HG03095 (cell line): Measurements from ENCODE around the gene MRPL21.
"Not testable (repeated sequence)": the region's sequence is repeated elsewhere in the genome, so short reads cannot be mapped to it uniquely, and the experiment has no call there.

Experiments used
- ATAC-seq: cut with Tn5 transposase; IDR thresholded peaks from one replicate; pipeline ENCODE4 v1.9.1; 2021; ENCODE audit warnings: moderate library complexity; ENCODE audit not compliant: unreplicated experiment

The MRPL21 gene

DNA sequence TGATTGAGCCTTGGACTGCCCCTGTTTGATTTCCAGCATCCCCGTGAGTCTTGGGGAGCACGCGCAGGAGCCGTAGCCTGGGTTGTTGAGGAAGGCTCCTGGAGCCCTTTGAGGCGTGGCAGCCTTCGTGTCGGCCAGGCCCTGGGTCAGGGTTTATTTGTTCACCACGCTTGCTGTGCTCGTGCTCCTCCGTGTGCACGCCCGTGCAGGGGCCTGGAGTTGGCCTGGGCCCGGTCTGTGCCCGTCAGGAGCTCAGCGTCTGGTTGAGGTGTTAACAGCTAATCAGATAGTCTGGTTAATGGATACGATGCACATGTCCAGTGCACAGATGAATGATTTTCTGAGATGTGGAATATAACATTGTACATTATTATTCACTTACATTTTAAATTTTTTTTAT, 8.1 kb upstream of the MRPL21 start:
- no peak for ATAC-seq

DNA sequence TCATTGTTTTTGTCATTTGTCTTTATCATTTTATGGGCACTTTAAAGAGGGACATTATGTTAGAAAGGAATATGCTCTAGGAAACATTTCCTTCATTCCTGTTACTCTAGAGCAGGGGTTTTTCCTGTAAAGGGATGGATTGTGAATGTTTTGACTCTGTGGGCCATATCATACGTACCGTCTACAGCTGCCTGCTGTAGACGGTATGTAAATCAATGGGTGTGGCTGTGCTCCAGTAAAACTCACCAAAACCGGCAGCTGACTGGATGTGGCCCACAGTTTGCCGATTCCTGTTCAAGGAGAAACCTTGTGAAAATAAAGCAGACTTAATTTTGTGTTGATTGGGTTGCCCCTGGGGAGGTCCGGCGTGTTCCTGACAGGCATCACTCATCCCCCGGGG, 7.3 kb upstream of the MRPL21 start:
- no peak for ATAC-seq

DNA sequence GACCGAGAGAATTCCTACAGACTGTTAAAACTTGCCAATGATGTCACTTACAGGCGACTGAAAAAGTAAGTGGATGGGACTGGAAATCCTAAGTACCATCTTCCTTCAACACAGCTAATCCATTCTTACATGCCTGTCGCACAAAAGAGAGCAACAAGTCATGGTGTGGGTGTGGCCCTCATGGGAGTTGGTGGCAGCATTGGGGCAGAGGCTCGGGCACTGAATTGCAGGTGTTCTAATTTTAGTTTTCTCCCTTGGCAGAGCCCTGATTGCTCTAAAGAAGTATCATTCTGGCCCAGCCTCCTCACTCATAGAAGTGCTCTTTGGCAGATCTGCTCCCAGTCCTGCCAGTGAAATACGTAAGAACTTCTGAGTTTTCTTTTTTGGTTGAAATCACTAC, 4.6 kb upstream of the MRPL21 start:
- no peak for ATAC-seq

- no peak for ATAC-seq
Observed at GRCh38 chr11:68905421-68906360, 2.1 kb upstream of the MRPL21 start.

- ATAC-seq: no peak
Observed at GRCh38 chr11:68904248-68904847, 716 bp upstream of the MRPL21 start.

GRCh38 chr11:68900835-68901381, 2.7 kb downstream of the MRPL21 start:
- no peak for ATAC-seq

DNA sequence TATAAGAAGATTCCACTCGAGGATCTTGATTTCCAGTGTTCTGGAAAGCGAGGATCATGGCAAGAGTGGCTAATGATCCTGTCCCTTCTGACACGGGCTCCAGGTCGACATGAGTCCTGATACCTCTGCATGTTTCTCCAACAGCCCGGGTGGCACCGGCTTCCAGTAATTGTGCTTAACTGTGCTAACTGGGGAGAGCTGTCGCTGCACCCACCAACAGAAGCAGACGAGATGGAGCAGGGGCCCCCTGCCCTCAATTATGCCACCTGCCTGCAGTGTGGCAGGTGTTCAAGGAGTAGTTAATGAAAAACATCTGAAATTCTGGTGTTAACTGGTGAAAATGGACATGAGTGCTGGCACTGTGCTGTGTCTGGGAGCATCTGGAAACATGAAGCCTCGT, 6.2 kb downstream of the MRPL21 start:
- ATAC-seq: no peak

DNA sequence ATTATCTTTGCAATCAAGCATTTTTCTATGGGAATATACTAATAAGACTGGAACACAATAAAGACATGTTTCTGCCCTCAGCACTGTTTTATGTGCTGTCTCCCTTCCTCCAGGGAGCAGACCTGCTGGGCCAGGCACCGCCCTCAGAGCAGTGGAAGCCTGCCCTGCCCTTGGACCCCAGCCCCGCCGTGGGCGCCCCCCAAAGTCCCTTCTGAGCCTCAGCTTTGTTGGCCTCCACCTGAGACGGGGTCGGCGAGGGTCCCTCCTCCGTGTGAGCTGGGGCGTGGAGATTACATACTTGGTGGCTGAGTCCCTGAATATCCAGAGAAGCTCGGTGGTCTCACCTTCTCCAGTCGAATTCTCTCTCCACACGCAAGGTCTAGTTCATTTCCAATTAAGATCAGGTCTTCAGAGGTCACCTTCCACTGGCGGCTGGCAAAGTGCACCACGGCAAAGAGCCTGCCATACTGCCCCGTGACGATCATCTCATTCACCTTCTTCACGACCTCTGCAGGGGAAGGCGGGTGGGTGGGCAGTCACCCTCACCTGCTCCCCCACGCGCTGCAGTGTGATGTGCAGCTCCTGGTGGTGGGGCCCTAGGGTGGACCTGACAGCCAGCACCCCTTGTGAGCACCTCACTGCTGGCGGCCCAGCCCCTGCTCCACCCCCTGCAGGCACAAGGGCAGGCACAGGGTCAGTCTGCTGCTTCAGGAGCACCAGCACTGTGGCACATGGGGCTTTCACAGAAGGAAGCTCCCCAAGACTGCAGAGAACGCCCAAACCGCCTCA, 7.3 kb downstream of the MRPL21 start:
- no peak for ATAC-seq

- ATAC-seq: no peak
Observed at GRCh38 chr11:68893282-68893681, 10.3 kb downstream of the MRPL21 start.

DNA sequence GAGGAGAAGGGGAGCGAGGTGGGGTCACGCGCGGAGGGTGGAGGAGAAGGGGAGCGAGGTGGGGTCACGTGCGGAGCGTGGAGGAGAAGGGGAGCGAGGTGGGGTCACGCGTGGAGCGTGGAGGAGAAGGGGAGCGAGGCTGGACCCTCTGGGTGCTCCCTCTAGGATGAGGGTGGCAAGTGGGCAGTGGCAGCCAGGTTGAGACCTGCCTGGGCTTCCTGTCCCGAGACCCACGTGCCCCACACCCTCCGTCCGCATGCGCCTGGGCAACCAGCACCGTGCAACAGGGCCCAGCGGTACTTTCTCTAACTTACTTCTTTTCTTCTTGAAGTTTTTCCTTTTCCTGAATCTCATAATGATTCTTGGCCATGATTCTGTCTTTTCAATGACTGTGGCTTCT, 11.1 kb downstream of the MRPL21 start:
- no peak for ATAC-seq

GRCh38 chr11:68891351-68891948, 12.2 kb downstream of the MRPL21 start:
- no peak for ATAC-seq

- no peak for ATAC-seq
Observed at GRCh38 chr11:68890490-68891231, 13.0 kb downstream of the MRPL21 start.

DNA sequence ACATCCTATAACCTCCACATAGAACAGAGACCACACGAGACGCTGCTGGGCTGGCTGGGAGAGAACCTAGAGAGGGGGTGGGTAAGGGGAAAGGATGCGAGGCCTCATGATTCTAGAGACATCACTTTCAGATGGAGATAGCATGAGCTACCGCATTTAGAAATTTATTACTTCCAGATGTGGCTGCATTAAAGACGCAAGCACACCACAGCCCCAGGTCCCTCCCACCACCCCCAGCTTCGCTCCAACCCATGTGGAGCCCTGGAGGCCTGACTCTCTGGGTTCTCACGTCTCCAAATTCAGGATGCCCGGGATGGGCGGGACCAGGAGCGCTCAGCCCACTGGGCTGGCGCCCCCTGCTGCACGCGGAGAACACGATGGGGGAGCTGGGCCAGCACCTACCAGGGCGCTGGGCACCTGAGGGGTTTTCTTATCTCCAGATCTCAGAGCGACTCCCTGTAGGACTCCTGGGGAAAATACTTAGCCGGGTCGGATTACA, 13.6 kb downstream of the MRPL21 start:
- no peak for ATAC-seq

- not testable (repeated sequence) for ATAC-seq
Observed at GRCh38 chr11:68884827-68885226, 18.8 kb downstream of the MRPL21 start.

DNA sequence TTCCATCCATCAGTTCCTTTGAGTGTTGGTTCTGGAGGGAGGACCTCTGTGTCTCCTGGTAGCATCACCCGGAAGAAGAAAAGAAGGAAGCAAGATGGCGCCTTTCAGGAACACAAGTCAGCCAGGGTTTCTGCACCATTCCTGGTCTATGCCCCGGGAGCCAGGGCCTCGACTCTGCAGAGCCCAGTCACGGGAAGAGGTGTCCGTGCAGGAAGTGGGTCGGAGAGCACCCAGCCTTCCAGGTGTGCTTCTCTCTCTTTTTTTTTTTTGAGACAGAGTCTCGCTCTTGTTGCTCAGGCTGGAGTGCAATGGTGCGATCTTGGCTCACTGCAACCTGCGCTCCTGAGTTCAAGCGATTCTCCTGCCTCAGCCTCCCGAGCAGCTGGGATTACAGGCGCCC, 21.2 kb downstream of the MRPL21 start:
- no peak for ATAC-seq

GRCh38 chr11:68881320-68881719, 22.3 kb downstream of the MRPL21 start:
- ATAC-seq: no peak

DNA sequence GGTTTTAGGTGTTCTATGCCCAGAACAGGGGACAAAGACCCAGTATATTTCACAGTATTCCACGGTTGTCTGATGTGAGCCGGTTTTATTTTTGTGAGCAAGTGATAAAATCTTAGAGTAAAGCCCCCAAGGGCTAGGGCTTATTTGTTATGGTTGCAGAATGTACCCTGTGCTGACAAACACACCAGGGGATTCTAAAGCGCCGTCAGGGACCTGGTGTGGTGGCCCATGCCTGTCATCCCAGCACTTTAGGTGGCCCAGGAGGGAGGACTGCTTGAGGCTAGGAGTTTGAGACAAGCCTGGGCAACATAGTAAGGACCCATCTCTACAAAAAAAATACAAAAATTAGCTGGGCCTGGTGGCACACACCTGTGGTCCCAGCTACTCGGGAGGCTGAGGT, 22.8 kb downstream of the MRPL21 start:
- no peak for ATAC-seq

- ATAC-seq: no peak
Observed at GRCh38 chr11:68878022-68878421, 25.6 kb downstream of the MRPL21 start.

- no peak for ATAC-seq
Observed at GRCh38 chr11:68872216-68873003, 31.2 kb downstream of the MRPL21 start.
